Skin of body (tissue), 2 donors: ENCODE results near the gene DUSP6. TPM values are rescaled to one million over a fixed set of nuclear protein-coding genes. Genes with fewer than 3 reads are reported as not detected.
"Not testable (repeated sequence)": the region's sequence is repeated elsewhere in the genome, so short reads cannot be mapped to it uniquely, and the experiment has no call there.

ENCODE experiments used
- DNase-seq: peaks from one replicate; lab custom pipeline; 2025; lab: John Stamatoyannopoulos, UW
- total RNA-seq: library from RNA; depleted of rRNA; stranded (reverse); fragments of >200 nt; gene quantifications from one replicate; pipeline ENCODE4 v1.2.3, GENCODE V29; 2014

DUSP6 gene
- total RNA-seq, 1 donor from 2014 or later = 57.8 TPM

- DNase-seq = no peak
Measured at GRCh38 chr12:89351489-89352241, 636 bp downstream of the DUSP6 start.

- no peak for DNase-seq
Measured at GRCh38 chr12:89350630-89351488, 1.4 kb downstream of the DUSP6 start.

GRCh38 chr12:89350260-89350629 lies 2.1 kb downstream of the DUSP6 start:
- no peak for DNase-seq

- peak; percentile 57 for DNase-seq
Measured at GRCh38 chr12:89349814-89350213, 2.5 kb downstream of the DUSP6 start.

GRCh38 chr12:89348894-89349699 lies 3.2 kb downstream of the DUSP6 start:
- DNase-seq = no peak

DNA sequence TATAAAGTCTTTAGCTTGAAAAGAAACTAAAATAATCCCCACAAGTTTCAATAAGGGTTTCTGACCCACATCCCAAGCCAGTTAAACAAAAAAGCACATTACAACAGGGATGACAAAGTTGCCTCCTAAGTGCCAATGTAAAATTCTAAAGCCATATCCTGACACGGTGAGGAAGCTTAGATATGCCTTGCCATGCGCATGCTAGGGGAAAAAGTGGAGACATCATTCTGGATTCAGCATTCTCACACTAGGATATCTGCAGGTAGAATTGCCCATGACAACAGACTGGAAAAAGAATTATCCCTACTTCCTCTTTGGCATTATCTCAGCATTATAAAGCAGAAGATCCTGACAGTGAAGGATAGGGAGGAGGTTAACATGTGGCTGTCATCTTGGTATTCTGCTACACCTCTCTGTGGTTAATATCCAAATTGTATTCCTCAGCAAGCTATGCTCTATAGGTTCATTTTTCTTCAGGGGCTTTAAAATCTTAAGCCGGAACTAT lies 4.9 kb downstream of the DUSP6 start:
- DNase-seq = no peak

DNA sequence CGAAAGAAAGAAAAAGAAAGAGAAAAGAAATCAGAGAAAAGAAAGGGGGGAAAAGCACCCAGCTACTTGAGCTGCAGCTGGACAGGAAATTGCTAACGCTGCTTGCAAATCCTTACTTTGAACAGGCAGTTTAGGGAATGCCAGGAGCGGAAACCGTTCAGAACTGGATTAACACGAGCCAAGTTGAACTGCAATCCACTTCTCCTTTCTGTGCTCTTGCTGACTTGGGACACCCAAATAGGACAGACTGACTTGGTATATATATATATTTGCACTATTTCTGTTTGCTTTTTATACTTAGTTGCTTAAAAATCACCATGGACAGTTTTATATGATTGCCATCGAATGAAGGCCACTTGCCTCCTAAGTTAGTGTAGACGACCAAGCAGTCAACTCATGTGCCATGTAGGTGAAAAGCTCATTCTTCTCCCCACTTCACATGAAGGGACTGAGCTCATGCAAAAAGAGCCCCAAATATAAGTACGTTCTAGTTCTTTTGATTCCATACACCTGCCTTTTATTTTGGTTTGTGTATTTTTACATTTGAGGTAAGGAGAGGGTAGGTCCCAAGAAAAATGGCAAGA lies 5.5 kb downstream of the DUSP6 start:
- DNase-seq = peak; percentile 74

GRCh38 chr12:89345830-89346740 lies 6.2 kb downstream of the DUSP6 start:
- DNase-seq = peak; percentile 79

GRCh38 chr12:89345376-89345775 lies 6.9 kb downstream of the DUSP6 start:
- DNase-seq = no peak

GRCh38 chr12:89344862-89345202 lies 7.5 kb downstream of the DUSP6 start:
- DNase-seq = no peak

DNA sequence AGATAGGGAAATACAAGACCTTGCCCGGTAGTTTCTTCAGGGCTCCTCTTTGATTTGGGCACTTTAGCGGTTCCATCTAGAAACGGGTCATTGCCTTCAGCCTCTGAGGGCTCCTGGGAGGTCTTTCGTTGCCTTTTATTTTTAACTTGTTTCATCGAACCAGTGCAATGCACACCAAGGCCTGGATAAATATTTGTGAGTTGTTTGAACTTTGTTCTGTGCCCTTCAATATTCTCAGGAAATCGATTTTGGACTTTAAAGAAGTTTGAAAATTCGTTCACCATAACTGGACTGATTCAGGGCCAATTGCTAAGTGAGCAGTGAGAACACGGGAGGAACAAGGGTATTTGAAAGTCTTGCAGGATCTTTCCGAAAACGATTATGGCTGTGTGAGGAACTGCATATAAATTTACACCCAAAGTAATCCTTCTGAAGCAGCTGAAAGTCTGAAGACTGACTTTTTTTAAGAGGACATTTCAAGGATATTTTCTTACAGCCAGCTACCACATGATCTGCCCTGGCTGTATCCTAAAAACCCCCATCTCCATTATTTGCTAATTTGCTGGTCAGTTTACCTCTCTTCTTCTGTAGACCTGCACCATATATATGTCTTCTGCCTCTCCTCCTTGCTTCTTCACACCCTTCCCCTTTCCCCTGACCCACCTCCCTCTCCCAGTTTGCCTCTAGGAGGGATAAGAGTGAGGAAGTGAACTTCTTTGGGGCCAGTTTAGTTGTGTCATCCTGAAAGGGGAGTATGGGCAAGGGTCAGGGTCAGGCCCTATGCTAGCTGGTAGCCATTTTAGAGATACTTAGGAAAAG lies 8.0 kb downstream of the DUSP6 start:
- DNase-seq = no peak

GRCh38 chr12:89343127-89343526 lies 9.2 kb downstream of the DUSP6 start:
- DNase-seq = no peak

GRCh38 chr12:89340861-89341260 lies 11.4 kb downstream of the DUSP6 start:
- no peak for DNase-seq

DNA sequence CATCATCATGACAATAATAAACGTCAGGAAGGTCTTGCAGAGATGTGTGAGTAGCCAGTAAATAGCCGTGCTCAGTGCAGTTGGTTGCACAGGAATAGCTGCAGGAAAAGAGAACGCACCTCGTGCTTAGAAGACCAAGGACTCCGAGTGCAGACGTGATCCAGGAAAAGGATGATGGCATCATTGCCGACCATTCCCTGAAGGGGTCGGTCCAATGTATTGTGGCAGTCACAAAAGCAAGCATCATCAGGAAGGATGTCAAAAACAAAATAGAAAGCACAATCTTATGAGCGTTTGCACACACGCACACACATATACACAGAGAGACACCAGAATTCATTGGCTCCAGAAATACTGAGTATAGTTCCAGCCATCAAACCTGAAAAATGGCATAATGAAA lies 12.8 kb downstream of the DUSP6 start:
- no peak for DNase-seq

DNA sequence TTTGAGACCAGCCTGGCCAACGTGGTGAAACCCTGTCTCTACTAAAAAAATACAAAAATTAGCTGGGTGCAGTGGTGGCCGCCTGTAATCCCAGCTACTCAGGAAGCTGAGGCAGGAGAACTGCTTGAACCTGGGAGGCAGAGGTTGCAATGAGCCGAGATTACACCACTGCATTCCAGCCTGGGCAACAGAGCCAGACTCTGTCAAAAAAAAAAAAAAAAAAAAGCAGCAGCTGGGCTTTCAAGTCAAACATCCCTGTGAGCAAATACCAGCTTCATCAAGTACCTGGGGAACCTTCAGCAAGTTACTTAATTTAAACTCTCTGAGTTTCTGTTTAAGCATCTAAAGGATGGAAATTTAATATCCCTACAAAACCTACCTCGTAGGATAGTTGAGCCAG lies 15.2 kb downstream of the DUSP6 start:
- not testable (repeated sequence) for DNase-seq

DNA sequence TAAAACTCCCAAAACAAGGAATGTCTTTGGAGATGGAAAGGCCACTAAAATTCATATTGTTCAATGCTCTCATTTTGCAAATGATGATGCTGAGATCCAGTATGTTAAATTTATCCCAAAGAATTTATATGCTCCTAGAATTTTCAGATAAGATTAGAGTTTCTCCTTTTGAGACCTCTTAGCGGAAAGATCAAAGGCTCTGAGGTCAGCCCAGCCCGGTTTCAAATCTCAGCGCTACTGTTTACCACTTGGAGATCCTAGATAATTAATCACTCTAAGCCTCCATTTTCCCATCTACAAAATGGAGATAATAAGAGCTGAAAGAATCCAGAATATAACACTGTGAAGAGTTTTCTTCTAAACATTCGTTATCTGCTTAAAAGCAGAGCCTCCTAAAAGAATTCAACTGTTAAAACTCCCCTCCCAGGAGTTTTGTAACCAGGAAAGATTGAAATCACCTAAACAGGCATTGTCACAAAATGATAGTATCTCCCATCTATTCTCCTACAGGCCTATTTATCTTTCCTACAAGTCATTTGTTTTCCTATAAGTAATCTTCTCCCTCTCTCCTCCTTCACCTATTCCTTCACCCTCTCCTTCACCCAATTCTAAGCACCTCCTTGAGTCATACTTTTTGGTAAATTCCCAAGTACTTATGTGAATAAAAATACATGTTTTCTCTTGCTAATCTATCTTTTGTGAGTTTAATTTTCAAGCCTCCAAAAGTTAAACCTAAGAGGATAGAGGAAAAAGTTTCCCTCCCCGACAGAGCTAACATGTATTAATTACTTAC lies 16.7 kb downstream of the DUSP6 start:
- no peak for DNase-seq

DNA sequence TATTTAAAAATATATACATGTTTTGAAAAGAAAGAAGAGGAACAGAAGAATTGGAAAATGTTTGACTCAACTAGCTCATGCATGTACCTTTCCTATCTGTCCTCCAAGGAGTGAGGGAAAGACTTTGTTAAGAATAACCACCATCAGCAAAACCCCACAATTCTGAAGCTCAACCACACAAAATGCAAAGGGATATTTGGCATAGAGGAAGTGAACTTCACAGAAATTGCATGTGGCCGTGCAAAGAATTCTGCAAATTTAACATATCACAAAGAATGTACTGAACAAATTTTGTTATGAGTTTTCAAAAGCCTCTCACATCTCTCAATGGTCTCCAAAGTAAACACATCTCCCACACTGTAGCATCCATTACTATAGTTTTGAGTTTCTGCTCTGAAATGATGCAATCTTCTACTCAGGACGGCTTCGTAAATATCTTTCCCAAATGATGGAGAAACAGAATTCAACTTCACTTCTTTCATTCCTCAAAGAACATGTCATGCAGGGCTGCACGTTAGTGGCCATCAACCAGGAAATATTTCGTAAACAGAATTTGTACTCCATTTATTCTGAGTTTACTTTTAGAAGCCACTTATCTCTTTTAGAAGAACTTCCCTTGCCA lies 17.6 kb downstream of the DUSP6 start:
- no peak for DNase-seq

DNA sequence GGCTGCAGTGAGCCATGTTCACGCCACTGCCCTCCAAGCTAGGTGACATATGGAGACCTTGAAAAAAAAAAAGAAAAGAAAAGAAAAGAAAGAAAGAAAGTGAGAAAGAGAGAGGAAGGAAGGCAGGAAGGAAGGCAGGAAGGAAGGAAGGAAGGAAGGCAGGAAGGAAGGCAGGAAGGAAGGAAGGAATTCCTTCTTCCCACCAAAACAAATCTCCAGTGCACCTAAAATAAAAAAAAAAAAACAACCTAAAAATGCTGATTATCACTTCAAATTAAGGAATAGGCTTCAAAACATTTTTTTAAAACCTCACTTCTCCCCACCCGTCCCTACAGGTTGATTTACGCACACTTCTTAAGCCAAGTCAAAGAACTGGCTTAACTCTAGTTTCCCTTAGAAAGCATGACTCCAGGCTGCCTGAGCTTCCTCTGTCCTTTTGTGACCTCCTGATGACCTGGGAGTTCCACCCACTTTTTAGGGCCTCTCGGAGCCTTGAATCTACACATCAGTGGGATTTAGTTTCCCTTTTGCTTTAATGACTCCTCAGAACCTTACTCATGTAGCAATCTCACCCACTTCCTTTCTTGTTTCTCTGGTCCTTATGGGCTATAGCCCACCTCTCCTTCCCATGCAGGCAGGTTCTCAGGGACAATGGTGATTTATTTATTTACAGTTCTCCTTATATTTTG lies 18.6 kb downstream of the DUSP6 start:
- DNase-seq = no peak
